HG03520 (cell line): ENCODE measurements around the gene CIPC.

Source experiments
- ATAC-seq: cut with Tn5 transposase; IDR thresholded peaks from one replicate; pipeline ENCODE4 v1.9.1; 2021; ENCODE audit warnings: mild to moderate bottlenecking, moderate library complexity; ENCODE audit not compliant: unreplicated experiment

Gene CIPC

DNA sequence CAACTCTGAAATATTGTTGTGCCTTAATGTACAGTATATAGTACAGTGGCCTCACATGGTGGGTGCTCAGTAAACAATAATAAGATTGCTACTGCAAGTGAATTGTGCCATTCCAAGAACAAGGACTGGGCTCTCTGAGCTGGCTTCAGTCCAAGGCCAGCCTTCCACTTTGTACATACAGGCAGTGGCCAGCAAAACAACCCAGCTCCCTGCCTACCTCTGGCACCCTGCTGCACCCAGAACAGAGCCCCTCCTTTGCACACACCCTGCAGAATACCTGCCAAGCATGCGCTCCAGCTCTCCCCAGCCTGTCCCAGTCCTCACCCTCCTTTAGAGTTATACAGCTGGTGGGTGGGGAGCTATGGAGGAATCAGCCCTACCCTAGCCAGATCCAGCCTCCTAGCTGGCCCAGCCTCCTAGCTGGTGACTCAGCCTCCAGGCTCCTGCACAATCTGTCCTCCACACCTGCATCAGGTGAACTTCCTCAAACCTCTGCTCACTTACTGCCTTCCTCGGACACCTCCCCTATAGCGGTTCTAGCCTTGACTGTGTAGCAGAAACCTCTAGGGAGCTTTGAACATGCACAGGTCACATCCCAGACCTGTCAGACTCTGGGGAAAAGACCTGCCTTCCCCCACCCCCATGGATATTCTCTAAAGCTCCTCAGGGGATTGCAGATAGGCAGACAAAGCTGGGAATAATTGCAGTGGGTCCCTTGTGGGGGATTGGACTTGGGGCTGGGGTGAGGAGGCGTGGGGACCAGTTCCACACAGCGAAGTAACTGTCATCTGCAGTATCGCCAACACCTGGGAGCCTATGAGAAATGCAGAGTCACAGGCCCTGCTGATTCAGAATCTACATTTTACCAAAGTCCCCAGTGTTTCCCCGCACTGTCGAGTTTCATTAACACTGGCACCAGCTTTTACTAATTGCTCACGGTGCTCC lies 25.6 kb downstream of the CIPC start:
- ATAC-seq: no peak

DNA sequence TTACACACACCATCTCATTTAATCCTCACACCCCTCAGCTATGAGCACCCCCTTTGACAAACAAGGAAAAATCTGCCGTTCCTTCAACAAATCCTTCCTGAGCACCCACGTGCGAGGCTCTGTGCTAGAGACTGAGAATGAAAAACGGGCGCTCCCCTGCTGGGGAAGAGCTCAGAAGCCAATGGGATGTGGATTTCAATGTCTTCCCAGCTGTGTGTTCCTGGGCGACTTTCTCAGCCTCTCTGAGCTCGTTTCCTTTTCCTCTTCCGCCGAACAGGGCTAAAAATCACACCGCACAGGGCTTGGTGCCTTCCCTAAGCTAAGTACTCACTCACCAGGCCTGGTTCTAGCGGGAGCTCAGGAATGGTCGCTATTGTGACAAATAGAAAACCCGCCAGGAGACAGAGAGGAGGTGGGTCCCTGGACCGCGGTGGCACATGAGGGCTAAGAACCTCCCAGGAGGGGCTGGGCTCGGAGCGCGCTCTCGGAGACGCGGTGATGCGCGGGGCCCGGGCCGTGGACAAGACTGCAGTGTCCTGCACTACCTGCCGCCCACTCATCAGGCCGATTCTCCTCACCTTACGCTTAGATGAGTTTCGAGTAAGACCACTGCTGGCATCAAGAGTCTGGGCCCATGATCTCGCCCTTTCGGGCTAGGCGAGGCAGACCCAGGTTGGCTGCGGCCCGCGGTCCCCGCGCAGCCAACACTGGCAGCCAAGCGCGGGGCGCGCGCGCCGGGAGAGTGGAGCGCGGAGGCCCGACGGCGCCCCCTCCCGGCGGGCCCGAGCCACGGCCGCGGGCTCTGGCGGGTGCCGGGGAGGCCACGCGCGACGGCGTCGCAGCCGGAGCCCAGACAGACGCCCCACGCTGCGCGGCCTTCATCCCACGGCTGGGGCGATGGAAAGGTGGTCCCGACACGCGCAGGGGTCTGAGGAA lies 26.6 kb downstream of the CIPC start:
- no peak for ATAC-seq

DNA sequence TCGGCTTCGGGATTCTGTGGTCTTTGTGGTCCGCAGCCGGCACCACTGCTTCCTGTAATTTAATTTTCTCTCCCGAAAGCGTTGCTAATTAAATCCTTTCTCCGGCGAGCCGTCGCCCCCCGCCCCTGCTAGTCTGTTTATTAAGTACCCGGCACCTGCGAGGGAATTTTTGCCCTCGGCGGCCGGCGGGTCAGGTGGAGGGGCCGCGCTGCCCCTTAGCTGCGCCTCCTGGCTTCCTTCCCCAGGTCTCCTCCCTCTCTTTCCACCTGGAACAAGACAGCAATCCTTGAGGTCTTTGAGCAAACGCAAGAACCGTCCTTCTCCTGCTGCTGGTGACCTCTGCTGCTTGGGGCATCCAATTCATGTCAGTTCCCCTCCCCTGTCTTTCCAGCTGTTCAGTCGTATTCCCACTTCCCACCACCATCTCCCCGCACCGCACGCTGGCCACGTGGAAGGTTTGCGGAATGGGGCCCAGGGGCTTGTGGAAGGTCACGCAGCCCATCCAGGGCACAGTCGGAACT lies 27.3 kb downstream of the CIPC start:
- no peak for ATAC-seq

DNA sequence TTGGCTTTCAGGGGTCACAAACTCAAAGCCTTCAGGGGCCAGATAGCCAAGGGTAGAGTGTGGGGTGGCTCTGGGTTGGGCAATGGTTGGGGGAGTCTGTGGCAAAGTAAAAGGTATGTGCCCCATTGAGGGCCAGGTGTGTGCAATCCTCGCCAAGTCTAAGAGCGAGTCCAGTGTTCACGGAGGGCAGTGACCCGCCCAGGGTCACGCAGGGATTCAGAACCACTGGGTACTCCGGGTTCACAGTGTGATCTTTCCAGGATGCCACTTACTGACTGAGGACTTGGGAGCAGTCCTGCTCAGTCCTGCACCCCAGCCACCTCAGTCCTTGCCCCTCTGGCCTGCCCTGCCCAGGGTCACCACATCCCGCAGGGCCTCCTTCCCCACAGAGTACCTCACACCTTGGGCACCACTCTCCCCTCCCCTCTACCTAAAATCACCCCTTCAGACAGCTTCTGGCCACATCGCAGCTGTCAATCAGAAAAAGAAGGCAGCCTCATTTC lies 27.8 kb downstream of the CIPC start:
- no peak for ATAC-seq

DNA sequence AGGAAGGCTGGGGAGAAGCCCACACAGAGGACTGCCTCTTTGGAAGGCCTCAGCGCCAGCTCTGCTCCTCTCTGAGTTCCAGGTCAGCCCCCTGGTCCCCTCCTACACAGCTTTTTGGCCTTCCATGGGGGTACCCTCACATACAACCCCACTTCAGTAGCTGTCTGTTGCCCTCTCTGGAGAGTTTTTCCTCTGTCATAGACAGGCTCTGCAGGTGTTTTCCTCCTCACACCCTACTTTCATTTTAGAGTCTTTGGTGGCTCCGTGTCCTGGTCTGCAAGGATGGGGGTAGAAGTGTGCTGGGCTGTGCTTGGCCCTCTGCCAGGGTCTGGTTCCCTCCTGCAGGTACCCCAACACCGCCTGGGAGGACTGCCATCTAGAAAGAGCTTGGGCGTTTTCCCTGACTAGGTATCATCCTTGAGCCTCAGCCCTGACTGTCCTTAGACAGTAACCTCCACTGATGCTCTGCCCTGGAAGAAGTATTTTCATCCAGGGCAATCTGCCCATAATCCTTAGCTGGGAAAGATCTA lies 28.5 kb downstream of the CIPC start:
- no peak for ATAC-seq

DNA sequence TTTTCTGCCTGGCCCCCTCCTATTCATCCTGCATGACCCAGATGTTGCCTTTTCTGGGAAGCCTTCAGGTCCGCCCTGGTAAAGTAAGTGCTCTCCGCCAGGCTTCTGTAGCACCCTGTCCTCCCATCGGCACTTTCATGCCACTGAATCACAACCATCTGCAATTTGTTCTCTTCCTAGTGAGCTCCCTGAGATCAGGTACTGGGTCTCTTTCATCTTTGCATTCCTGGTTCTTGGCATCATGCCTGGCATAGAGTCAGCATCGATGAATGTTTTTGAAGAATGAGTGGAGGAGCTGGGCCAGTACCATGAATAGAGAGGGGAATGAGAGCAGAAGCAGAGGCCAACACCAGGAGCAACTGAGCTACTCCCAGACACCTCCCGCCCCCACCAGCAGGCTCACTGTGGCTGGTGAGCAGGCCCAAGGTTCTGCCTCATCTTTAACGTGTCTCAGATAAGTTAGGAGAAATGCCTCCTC lies 30.4 kb downstream of the CIPC start:
- no peak for ATAC-seq

DNA sequence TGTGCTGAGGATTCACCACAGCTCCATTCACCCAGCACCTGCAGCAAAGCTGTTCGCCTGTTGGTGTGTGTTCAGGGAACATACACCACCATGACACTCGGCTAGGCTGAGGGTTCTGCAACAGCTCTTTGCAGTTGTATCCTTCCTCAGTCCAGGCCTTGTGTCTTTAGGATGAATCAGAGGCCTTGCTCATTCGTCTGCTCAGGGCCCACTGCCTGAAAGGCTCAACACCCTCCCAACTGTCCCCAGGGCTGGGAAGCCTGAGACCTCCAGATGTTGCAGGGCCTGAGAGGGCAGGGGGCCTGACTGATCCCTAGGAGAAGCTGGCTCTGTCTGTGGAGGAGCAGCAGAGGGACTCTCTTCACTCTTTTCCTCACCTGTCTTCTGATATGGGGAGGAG lies 32.3 kb downstream of the CIPC start:
- ATAC-seq: no peak

DNA sequence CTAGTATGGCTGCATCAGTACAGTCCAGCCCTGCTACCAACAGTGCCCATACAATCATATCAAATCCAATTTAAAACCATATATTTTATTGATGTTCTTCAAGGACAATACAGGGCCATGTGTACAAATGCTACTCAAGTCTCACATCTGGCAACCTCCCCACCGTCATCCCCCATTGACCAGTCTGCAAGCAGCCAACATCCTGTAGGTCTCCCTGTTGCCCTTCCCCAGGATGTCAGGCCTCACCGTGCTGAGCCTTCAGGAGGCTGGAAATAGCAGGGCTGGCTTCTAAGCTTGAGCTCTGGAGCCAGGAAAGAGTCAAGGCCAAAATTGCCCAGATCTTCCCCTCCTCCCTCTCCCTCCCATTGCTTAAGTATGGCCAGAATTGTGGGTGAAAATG lies 33.1 kb downstream of the CIPC start:
- ATAC-seq: no peak

DNA sequence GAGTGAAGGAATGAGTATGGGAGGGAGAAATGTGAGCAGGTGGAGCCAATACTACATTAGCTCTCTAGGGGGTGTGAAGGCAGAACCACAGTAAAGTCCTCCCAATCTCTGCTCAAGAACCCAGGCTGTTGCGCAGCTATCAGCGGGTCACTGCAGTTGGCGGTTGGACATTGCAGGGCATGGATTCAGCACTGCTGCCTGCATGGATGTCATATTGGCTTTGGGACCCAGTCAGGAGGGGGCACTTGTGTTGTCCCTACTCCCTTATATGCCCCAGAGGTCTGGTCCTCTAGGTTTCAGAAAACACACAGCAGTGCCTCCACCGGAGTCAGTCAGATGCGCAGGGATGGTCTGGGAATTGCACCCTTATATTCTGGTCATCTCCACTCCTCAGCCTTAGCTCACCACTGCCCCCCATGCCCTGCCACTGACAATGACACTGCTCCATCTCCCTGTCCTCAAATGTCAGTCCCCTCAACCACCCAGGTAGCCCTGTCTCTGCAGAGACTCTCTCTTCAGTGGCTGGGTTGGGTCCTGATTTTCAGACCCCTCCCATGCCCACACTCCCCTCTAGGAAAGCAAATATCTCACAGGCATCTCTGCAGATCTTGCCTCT lies 33.9 kb downstream of the CIPC start:
- ATAC-seq: no peak

DNA sequence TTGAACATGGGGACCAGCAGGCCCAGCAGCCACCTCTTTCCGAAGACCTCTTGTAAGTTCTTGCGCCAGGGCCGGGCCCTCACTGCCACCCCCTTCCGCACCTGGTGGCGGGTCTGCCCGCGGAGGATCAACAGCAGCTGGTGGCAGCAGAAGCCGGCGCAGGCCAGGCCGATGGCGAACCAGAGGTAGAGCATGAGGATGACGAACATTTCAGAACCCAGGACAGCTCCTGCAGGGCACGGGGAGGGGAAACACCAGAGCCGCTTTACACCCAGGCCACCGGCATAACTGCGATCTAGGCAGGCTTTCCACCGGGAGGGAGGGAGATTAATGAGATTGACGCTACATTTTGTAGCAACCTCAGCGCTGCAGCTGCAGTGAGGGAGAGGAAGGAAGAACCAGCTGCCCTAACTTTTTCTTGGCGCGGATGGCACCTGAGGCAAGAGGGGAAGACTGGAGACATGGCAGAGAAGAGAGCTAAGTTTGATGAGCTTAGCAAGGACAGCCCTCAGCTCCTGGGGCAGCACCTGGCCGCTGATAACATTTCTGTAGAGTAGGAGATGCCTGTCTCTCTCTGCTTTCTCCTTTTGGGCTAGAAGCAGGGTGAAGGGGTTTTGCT lies 35.8 kb downstream of the CIPC start:
- no peak for ATAC-seq

DNA sequence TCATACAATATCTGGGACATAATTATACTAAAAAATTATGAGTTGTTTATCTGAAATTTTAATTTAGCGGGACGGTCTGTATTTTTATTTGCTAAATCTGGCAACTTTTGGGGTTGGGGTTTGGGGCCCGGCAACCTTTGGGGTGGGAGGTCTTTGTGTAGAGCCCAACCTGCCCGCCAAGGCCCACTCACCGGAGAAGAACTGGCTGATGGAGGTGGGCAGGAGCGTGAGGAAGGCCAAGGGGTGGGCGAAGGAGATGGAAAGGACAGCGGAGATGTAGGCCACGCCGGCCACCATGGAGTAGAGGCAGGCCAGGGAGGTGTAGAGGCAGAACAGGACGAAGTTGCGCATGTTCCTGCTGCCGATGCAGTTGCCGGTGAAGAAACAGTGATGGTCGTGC lies 41.0 kb downstream of the CIPC start:
- no peak for ATAC-seq

DNA sequence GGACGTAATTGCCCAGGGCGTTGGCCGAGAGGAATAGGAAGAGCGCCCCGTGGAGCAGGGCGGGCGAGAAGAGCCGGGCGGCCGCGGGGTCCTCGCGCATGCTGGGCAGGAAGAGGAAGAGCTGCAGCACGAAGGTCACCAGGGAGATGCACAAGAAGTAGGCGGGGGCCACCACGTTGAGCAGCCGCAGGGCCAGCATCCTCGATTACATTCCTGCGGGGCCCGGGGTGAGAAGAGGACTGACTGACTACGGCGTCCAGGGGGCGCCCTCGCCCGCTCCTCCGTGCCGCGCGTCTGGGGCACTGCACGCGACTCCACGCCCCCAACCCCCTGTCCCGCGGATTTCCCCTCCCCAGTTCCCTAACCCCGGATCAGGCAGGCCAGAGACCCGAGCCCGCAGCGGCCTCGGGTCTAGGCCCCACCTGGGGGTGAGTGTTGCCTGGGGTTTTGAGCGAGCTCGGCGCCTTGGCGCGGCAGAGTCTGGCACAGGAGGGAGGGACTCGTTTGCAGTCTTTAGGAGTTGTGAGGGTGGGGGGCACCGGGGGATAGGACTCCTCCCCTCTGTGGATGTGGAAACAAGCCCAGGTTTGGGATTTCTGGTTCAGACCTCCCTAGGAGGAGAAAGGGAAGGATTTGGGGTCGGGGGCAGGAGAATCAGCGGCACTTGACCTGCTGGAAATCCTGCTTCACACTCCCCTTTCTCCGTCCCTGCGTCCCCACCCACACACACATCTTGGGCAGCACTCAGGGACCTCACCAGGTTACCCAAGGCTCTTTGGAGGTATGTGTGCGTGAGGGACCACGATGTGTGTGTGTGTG lies 41.7 kb downstream of the CIPC start:
- ATAC-seq: no peak

DNA sequence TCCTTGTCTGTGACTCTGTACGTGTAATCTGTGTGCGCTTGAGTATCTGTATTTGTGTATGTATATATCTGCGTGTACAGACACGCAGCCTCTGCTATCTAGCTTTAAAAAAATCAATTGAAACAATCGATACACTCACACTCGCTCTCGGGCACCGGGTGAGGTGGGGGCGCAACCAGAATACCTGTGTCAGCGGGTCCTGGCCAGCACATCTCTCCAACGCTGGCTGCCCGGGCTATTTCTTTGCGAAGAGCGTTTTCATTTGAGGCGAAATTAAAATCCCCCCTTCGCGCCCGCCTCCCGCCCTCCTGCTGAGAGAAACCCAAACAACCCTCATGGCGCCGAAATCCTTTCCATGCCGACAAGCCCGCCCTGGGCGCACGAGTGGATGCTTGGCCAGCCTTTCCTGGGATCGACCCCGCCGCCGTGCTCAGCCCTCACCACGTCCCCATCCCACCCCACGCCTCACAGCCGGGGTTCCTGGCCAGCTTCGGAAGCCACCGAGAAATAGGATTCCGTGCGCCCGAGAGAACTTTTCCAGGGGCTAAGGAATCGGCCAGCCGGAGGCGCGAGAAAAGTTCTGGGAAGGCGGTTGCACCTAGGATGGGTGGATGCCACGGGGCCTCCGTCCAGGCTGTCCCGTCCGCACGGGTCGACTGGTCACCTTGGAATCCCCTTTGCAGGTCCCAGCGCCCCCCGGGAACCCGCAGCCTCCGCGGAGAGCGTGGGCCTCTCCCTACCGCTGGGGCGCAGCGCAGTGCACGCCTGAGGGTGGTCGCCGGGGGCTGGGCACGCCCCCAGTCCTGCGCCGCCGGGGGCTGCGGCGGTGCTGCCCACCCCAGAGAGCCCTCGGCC lies 42.5 kb downstream of the CIPC start:
- no peak for ATAC-seq

DNA sequence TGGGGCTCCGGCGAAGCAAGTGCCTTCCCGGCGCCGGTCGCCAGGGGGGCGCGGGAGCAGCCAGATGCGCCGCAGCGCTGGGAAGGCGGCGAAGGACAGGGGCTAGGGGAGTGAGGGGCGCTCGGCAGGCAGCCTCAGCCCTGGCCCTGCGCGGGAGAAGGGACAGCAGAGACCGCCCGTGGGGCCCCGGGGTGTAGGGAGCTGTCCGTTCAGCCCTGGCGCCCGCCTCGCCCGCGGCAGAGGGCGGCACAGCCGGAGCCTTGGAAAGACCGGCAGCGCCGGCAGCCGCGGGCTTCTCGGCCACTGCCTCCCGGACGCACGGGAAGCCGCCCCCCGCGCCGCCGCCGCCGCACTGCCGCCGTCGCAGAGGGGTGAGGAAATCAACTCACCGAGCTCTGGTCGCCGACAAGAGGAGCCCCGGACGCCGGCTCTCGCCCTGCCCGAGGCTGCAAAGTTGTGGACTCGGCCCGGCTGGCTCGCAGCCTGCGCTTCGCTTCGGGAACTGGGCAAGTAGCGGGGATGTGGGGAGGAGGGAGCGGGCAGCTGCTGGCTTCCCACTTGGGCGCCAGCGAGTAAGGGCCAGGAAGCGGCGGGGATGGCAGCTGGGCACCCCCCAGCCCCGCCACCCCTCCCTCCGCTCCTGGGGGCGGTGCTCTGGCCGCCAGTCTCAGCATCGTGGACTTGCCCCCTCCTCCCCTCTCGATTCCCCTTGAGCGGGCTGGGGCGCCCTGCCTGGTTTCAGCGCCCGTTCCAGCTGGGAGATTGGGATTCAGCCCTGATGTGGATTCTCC lies 43.4 kb downstream of the CIPC start, which contains the start of gene ZDHHC22:
Gene ZDHHC22, minus strand, starts transcription at position 578 of the 791 bp plus-strand sequence. CDS start 2,053 bp downstream, outside the sequence.
- ATAC-seq: no peak

DNA sequence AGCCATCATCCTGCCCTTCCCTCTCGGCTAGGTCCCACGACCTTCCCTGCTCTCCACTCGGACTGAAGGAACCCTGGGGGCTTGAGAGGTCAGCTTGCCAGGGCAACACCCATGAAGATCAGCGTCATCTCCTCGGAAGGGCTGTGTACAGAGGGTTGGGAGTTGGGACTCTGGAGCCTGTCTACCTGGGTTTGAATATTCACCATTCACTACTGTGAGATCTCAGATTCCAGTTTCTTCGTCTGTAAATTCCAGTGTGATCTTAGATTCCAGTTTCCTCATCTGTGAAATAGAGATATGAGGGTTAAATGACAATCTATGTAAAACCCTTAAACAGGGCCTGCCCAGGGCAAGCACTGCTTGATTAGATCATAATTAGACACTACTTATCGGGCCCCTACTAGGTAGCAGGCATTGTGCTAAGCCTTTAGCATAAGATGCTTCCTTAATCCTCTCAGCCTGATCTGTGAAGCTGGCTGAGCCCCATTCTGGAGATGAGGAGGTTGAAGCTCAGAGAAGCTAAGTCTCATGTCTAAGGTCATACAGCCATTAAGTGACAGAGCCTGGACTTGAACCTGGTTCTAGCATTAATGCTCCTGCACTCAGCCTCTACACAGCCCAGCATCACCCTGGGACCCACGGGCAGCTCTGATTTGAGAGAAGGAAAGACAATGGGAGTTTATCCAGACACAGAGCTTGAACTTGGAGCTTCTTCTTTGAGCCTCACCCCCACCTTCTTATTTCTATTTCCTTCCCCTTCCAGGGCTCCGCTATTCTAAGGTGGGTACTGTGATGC lies 44.1 kb downstream of the CIPC start:
- no peak for ATAC-seq

DNA sequence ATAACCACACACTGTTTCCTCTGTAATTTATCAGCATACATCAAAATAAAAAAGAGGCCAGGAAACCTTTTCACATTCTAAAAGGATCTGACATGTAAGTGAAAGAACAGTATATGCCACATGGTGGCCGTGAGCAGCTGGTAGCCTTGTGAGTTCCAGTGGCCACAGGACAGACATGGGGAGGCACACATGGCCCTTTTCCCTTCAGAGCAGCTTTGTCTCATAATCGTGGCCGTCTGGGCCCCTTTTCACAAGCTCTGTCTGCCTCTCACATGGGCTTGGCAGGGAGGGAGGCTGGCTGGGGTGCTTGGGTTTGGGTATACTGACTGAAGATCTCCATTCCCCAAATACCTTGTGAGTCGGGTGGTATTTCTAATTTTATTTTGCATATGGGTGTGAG lies 45.0 kb downstream of the CIPC start:
- ATAC-seq: no peak
